Mammary epithelial cell (primary cell): Measurements from ENCODE around the gene FOXRED1.

Experiments used
- CTCF ChIP-seq, 2 donors: IDR thresholded peaks in 1 of 2; conservative IDR thresholded peaks in 1 of 2; 2 replicates each; pipeline ENCODE4 v1.5.1; 2011 to 2012; ENCODE audit warnings: inconsistent platforms in 2 of 2, low read length in 2 of 2, mild to moderate bottlenecking in 2 of 2, control low read depth in 1 of 2, low read depth in 1 of 2; ENCODE audit not compliant: insufficient read depth in 1 of 2; ENCODE audit errors: extremely low read depth in 1 of 2
- EZH2 ChIP-seq: IDR thresholded peaks from 2 replicates; pipeline ENCODE4 v1.6.1; 2012; ENCODE audit warnings: low read length, inconsistent platforms, borderline replicate concordance

GRCh38 chr11:126257144-126257543 is 11.8 kb upstream of the FOXRED1 start:
- TF ChIP-seq CTCF (conservative IDR thresholded peaks at IDR 0.05 in 1 of 2, IDR thresholded peaks at IDR 0.05 in 1 of 2; ENCODE audit: extremely low read depth in 1 of 2, insufficient read depth in 1 of 2, low read depth in 1 of 2, low read length in 2 of 2) (no peak), EZH2 (no peak)
